A549 treated with AZD9567 at 1 μM for 4 hours (cell line): ENCODE measurements around the gene ANKRD36B. TPM values are rescaled to one million over a fixed set of nuclear protein-coding genes. Genes with fewer than 3 reads are reported as not detected.

Experiments used
- total RNA-seq: library from RNA; stranded (reverse); fragments of 200-300 nt; extraction: Qiagen RNA extraction; gene quantifications from 5 replicates; pipeline ENCODE4 v1.2.3, GENCODE V29; 2022; ENCODE audit not compliant: insufficient read depth

The ANKRD36B gene
- total RNA-seq: 2.4 to 6.1 TPM (median 4.8 TPM) in 5 replicates

DNA sequence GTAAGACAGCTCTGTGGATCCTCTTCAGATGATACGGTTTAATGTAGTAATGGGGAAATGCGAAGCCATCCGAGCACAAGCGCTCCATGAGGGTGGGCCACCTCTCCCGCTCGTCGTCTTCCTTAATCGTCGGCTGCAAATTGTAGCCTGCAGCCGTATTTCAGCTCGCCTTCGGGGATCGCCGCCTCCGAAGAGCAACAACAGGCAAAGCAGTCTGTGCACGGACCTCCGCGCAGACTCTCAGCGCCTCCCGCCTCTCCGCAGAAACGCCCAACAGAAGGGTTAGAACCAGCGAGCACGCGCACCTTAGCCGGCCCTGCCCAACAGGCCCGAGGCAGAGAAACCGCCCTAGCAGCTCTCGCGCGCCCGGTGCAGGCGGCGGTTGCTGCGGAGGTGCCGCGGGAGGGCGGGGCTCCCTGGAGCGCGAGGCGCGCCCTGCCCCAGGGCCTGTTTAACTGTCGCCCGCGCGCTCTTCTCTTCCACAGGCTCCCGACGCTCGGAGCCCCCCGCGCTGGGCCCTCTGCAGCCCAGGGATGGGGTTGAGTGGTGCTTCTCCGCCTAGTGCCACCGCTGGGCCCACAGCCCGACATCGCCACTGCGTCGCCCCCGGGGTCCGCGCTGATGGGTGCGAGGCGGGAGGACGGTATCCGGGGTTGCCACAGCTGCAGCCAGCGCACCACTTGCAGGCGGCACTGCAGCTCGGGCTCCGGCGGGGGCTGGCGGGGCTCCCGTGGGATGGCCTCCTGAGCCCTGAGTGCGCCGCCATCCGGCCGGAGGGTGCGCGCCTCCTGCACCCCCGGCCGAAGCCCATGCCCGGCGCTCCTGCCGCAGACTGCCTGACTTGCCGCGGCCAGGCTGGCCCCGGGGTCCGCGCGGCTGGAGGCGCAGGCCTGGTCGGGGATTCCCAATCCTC is at the start of gene ANKRD36B:
Gene ANKRD36B (minus strand): TSS at position 280 of the 913 bp plus-strand sequence. CDS start 192 bp downstream, at position 88.

Other genes with a start within 250 kb of the ANKRD36B start
- 272 to 328 TPM (median 326 TPM) in 5 replicates for gene COX5B, start 56.2 kb upstream of the ANKRD36B start, total RNA-seq
- gene ACTR1B, start 74.2 kb upstream of the ANKRD36B start, total RNA-seq: 28.0 to 46.9 TPM (median 44.7 TPM) in 5 replicates
- gene C2orf92, start 79.8 kb upstream of the ANKRD36B start, total RNA-seq: 0.60 to 1.2 TPM (median 0.92 TPM) in 4 of 5 replicates, not detected in the other
- gene ZAP70, start 123.7 kb upstream of the ANKRD36B start, total RNA-seq: 0.03 to 0.17 TPM (median 0.16 TPM) in 3 of 5 replicates, not detected in the others